GM06990 (cell line): Measurements from ENCODE around the gene HES4.

Experiments used
- DNase-seq: peaks from one replicate; pipeline ENCODE4 v3.0.0-alpha.2; 2011; ENCODE audit not compliant: insufficient read length; ENCODE audit errors: extremely low read depth
- H3K27me3 ChIP-seq: replicated peaks from 2 replicates; pipeline ENCODE4 v1.6.0; 2011; ENCODE audit warnings: low read length; ENCODE audit not compliant: control insufficient read depth, insufficient read depth
- H3K36me3 ChIP-seq: 2 replicates; pipeline ENCODE4 v1.5.1; 2011; ENCODE audit warnings: low read length; ENCODE audit not compliant: control insufficient read depth, insufficient read depth
- H3K4me3 ChIP-seq: replicated peaks from 2 replicates; pipeline ENCODE4 v1.5.1; 2011; ENCODE audit warnings: low read depth, mild to moderate bottlenecking, control low read depth, low read length
- TF ChIP-seq, protein P1 (sequence below): IDR thresholded peaks from 2 replicates; pipeline ENCODE4 v1.5.1; 2011; ENCODE audit warnings: low read length, control low read depth, mild to moderate bottlenecking, inconsistent platforms; ENCODE audit not compliant: insufficient read depth, poor library complexity, severe bottlenecking

Gene HES4

GRCh38 chr1:1045129-1045528 lies 45.2 kb upstream of the HES4 start:
- TF ChIP-seq, protein P1, sequence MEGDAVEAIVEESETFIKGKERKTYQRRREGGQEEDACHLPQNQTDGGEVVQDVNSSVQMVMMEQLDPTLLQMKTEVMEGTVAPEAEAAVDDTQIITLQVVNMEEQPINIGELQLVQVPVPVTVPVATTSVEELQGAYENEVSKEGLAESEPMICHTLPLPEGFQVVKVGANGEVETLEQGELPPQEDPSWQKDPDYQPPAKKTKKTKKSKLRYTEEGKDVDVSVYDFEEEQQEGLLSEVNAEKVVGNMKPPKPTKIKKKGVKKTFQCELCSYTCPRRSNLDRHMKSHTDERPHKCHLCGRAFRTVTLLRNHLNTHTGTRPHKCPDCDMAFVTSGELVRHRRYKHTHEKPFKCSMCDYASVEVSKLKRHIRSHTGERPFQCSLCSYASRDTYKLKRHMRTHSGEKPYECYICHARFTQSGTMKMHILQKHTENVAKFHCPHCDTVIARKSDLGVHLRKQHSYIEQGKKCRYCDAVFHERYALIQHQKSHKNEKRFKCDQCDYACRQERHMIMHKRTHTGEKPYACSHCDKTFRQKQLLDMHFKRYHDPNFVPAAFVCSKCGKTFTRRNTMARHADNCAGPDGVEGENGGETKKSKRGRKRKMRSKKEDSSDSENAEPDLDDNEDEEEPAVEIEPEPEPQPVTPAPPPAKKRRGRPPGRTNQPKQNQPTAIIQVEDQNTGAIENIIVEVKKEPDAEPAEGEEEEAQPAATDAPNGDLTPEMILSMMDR, result no peak
- no peak overlapping the region for H3K4me3 ChIP-seq
- H3K36me3 ChIP-seq, result peaks cover 1% of the 10 kb centered on the region
- H3K27me3 ChIP-seq, result no peaks in the 10 kb centered on the region
- DNase-seq, result no peak

DNA sequence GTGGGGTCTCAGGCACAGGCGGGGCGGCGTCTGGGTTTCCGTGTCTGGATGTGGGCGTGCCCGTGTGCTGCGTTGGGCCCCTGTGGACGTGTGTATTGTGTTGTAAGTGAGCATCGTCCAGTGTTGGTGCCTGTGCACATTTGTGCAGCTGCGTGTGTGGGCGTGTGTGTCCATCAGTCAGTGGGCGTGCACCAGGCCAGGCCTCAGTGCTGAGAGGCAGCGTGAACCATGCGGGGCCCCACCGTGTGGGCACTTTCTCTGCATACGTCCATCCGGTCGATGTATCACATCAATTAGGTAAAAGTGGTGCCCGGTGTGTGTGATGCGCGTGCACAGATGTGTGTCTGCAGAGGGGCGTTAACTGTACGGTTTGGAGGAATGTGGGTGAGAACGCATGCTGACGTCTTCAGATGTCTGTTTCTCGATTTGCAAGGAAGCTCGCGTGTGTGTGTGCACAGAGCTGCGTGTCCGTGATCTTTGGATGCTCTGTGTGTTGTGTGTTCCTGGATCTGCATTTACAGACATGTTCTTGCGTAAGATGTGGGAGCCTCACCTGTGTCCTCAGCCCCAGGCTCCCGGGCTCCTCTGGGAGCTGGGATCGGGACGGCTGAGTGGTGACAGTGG lies 44.7 kb upstream of the HES4 start:
- TF ChIP-seq, protein P1, result no peak
- Histone ChIP-seq H3K27me3 (no peaks in the 10 kb centered on the region), H3K36me3 (peaks cover 1% of the 10 kb centered on the region), H3K4me3 (no peak overlapping the region)
- no peak for DNase-seq

DNA sequence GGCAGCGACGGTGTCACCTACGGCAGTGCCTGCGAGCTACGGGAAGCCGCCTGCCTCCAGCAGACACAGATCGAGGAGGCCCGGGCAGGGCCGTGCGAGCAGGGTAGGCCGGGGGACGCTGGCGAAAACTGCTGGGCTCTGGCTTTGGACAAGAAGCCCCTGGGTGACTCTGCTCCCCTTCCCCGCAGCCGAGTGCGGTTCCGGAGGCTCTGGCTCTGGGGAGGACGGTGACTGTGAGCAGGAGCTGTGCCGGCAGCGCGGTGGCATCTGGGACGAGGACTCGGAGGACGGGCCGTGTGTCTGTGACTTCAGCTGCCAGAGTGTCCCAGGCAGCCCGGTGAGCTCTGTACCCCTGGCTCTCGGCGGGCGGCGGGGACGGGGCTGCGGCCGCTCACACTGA lies 44.0 kb upstream of the HES4 start:
- Histone ChIP-seq H3K27me3 (no peaks in the 10 kb centered on the region), H3K36me3 (peaks cover 1% of the 10 kb centered on the region), H3K4me3 (no peak overlapping the region)
- DNase-seq, result no peak
- TF ChIP-seq, protein P1, result no peak

- Histone ChIP-seq H3K36me3 (peaks cover 1% of the 10 kb centered on the region), H3K27me3 (no peaks in the 10 kb centered on the region), H3K4me3 (no peak overlapping the region)
- TF ChIP-seq, protein P1, result no peak
- no peak for DNase-seq
These were observed 43.5 kb upstream of the HES4 start for GRCh38 chr1:1043411-1043810.

DNA sequence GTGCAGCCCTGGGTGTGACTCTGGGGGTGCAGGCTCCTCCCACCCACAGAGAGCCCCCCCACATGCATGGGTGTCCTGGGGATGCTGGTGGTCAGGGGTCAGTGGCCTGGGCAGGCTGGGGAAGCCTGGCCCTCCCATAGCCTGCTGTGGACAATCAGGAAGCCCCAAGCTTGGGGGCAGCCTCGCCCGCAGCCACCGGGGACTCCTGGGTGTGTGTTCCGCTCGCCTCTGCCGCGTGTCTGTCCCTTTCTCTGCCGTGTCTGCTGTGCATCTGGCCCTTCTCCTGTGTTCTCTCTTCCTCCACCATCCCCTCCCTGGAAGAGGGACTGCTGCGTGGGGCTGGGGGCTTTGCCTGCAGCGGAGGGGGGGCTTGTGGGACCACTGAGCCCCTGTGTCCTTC lies 42.9 kb upstream of the HES4 start:
- no peak for DNase-seq
- Histone ChIP-seq H3K36me3 (peaks cover 1% of the 10 kb centered on the region), H3K4me3 (no peak overlapping the region), H3K27me3 (no peaks in the 10 kb centered on the region)
- TF ChIP-seq, protein P1, result no peak

DNA sequence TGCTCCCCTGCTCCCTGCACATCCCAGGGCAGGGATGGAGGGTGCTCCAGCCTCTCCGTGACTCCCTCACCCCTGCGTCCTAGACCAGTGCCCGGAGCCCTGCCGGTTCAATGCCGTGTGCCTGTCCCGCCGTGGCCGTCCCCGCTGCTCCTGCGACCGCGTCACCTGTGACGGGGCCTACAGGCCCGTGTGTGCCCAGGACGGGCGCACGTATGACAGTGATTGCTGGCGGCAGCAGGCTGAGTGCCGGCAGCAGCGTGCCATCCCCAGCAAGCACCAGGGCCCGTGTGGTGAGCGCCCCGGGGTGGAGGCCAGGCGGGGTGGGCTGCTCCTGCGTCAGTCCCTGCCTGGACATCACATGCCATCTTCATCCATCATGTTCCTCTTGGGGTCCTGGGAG lies 42.0 kb upstream of the HES4 start:
- no peak for DNase-seq
- H3K27me3 ChIP-seq, result no peaks in the 10 kb centered on the region
- peaks cover 1% of the 10 kb centered on the region for H3K36me3 ChIP-seq
- H3K4me3 ChIP-seq, result no peak overlapping the region
- TF ChIP-seq, protein P1, result no peak
